ENCODE data around the gene PLA2G15.

The PLA2G15 gene

GRCh38 chr16:68273896-68274295 lies 28.7 kb downstream of the PLA2G15 start:
- in situ Hi-C loops (cut with MboI; ENCODE audit: low pct_unique_long_range_greater_than_20kb, low sequenced_read_pairs, unreplicated experiment): no loop called here
- no peak for DNase-seq (ENCODE audit: low spot score)
- no peak for TF ChIP-seq CTCF (IDR thresholded peaks at IDR 0.05; ENCODE audit: extremely low read depth, insufficient read depth, missing control alignments)

GRCh38 chr16:68274441-68274840 lies 29.3 kb downstream of the PLA2G15 start:
- DNase-seq (ENCODE audit: low spot score): no peak
- in situ Hi-C loops (cut with MboI; ENCODE audit: low pct_unique_long_range_greater_than_20kb, low sequenced_read_pairs, unreplicated experiment): no loop called here
- no peak for TF ChIP-seq CTCF (IDR thresholded peaks at IDR 0.05; ENCODE audit: extremely low read depth, insufficient read depth, missing control alignments)

GRCh38 chr16:68275611-68276191 lies 30.5 kb downstream of the PLA2G15 start:
- peak; percentile 82 for DNase-seq (ENCODE audit: low spot score)
- TF ChIP-seq CTCF (IDR thresholded peaks at IDR 0.05; ENCODE audit: extremely low read depth, insufficient read depth, missing control alignments): no peak
- in situ Hi-C loops (cut with MboI; ENCODE audit: low pct_unique_long_range_greater_than_20kb, low sequenced_read_pairs, unreplicated experiment): no loop called here

- DNase-seq (ENCODE audit: low spot score): no peak
- no peak for TF ChIP-seq CTCF (IDR thresholded peaks at IDR 0.05; ENCODE audit: extremely low read depth, insufficient read depth, missing control alignments)
- in situ Hi-C loops (cut with MboI; ENCODE audit: low pct_unique_long_range_greater_than_20kb, low sequenced_read_pairs, unreplicated experiment): no loop called here
Measured at GRCh38 chr16:68276223-68276622, 31.1 kb downstream of the PLA2G15 start.

- in situ Hi-C loops (cut with MboI; ENCODE audit: low pct_unique_long_range_greater_than_20kb, low sequenced_read_pairs, unreplicated experiment): no loop called here
- DNase-seq (ENCODE audit: low spot score): no peak
- TF ChIP-seq CTCF (IDR thresholded peaks at IDR 0.05; ENCODE audit: extremely low read depth, insufficient read depth, missing control alignments): no peak
Measured at GRCh38 chr16:68279726-68280558, 34.8 kb downstream of the PLA2G15 start.

- in situ Hi-C loops (cut with MboI; ENCODE audit: low pct_unique_long_range_greater_than_20kb, low sequenced_read_pairs, unreplicated experiment): no loop called here
- no peak for TF ChIP-seq CTCF (IDR thresholded peaks at IDR 0.05; ENCODE audit: extremely low read depth, insufficient read depth, missing control alignments)
- no peak for DNase-seq (ENCODE audit: low spot score)
Measured at GRCh38 chr16:68281368-68282063, 36.3 kb downstream of the PLA2G15 start.

All from GM13977 (cell line).